ENCODE measurements around the gene ARHGAP10. TPM values are rescaled to one million over a fixed set of nuclear protein-coding genes. Genes with fewer than 3 reads are reported as not detected.

ARHGAP10 gene
- total RNA-seq, 1 donor from 2014 or later: 10.9 TPM

- DNase-seq (ENCODE audit: low read depth): no peak
- no peak overlapping the region for H3K4me3 ChIP-seq (ENCODE audit: low read depth, low read length)
Measured at GRCh38 chr4:147968641-147969040, 236.8 kb downstream of the ARHGAP10 start.

GRCh38 chr4:147969573-147970385 is 237.9 kb downstream of the ARHGAP10 start:
- no peak for TF ChIP-seq CTCF (conservative IDR thresholded peaks at IDR 0.05; ENCODE audit: low read depth, low read length)
- H3K4me3 ChIP-seq (ENCODE audit: low read depth, low read length): no peak overlapping the region
- no peak for DNase-seq (ENCODE audit: low read depth)

More at GRCh38 chr4:147968641-147969040, 236.8 kb downstream of the ARHGAP10 start:
- no peak for TF ChIP-seq CTCF (conservative IDR thresholded peaks at IDR 0.05; ENCODE audit: low read depth, low read length)

GRCh38 chr4:147971116-147971515 is 239.2 kb downstream of the ARHGAP10 start:
- no peak for TF ChIP-seq CTCF (conservative IDR thresholded peaks at IDR 0.05; ENCODE audit: low read depth, low read length)
- DNase-seq (ENCODE audit: low read depth): no peak
- no peak overlapping the region for H3K4me3 ChIP-seq (ENCODE audit: low read depth, low read length)

- H3K4me3 ChIP-seq (ENCODE audit: low read depth, low read length): no peak overlapping the region
- TF ChIP-seq CTCF (conservative IDR thresholded peaks at IDR 0.05; ENCODE audit: low read depth, low read length): no peak
- no peak for DNase-seq (ENCODE audit: low read depth)
Measured at GRCh38 chr4:147975325-147975724, 243.4 kb downstream of the ARHGAP10 start.

DNA sequence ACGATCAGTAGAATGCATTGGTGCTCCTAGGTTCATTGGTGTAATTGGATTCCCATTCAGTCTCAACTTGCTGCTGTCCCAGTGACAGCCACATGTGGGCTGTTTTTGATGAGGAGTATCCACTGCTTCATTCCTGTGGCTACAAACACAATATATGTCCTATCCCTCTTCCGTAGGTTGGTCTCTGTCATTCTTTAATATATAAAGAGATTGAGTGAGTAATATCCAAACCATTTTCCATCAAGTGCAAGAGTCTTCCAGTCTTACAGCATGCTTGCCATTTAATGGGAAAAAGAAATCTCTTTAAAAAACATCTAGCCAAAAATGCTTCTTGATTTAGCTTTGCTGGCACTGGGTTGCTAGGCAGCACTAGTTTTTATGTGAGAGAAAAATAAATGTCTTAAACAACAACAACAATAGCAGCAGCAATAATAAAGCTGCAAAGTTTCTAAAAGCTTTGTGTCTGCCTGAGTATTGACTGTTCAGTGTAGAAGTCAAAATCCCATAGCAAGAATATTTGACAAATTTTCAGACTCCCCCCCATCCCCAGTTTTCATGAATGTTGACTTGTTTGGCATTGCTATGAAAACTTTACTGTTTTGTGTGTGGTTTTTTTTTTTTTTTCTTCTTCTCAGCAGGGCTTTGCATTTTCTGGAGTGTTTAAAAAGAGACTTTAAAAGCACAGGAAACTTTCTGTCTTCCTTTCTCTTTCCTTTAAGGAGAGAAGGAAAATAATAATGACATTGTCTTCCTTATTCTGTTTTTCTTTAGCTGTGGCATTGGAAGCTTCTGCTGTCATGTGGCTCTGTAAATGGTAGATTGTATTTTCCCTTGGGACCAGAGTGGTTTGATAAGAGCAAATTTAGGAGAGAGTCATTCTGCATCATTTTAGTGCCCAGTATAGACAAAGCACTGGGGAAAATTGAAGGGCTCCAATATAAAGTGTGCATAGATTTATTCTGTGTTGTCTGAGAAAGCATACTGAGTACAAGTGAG is 244.3 kb downstream of the ARHGAP10 start:
- no peak for DNase-seq (ENCODE audit: low read depth)
- no peak for TF ChIP-seq CTCF (conservative IDR thresholded peaks at IDR 0.05; ENCODE audit: low read depth, low read length)
- no peak overlapping the region for H3K4me3 ChIP-seq (ENCODE audit: low read depth, low read length)

DNA sequence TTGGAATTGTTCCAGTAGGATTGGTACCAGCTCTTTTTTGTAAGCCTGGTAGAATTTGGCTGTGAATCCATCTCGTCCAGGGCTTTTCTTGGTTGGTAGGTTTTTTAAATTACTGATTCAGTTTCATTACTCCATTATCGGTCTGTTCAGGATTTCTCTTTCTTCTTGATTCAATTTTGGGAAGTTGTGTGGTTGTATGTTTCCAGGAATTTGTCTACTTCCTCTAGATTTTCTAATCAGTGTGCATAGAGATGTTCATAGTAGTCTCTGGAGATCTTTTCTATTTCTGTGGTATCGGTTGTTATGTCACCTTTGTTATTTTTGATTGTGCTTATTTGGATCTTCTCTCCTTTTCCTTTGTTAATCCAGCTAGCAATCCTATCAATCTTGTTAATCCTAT is 248.7 kb downstream of the ARHGAP10 start:
- DNase-seq (ENCODE audit: low read depth): no peak
- no peak overlapping the region for H3K4me3 ChIP-seq (ENCODE audit: low read depth, low read length)
- TF ChIP-seq CTCF (conservative IDR thresholded peaks at IDR 0.05; ENCODE audit: low read depth, low read length): no peak

All from epithelial cell of proximal tubule (primary cell).